ENCODE data around the gene PLEKHN1. TPM values are rescaled to one million over a fixed set of nuclear protein-coding genes. Genes with fewer than 3 reads are reported as not detected.

PLEKHN1 gene
- total RNA-seq, 4 donors from 2014 or later = 0.21 to 2.4 TPM; not detected in 2

GRCh38 chr1:932776-933602 is 33.3 kb upstream of the PLEKHN1 start:
- peak overlapping the region in 2 of 4 donors; percentile 42 to 66 for H3K27ac ChIP-seq
- no peak for DNase-seq (ENCODE audit: low spot score in 2 of 2)
- TF ChIP-seq, protein P1, sequence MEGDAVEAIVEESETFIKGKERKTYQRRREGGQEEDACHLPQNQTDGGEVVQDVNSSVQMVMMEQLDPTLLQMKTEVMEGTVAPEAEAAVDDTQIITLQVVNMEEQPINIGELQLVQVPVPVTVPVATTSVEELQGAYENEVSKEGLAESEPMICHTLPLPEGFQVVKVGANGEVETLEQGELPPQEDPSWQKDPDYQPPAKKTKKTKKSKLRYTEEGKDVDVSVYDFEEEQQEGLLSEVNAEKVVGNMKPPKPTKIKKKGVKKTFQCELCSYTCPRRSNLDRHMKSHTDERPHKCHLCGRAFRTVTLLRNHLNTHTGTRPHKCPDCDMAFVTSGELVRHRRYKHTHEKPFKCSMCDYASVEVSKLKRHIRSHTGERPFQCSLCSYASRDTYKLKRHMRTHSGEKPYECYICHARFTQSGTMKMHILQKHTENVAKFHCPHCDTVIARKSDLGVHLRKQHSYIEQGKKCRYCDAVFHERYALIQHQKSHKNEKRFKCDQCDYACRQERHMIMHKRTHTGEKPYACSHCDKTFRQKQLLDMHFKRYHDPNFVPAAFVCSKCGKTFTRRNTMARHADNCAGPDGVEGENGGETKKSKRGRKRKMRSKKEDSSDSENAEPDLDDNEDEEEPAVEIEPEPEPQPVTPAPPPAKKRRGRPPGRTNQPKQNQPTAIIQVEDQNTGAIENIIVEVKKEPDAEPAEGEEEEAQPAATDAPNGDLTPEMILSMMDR (IDR thresholded peaks at IDR 0.05) = no peak
- TF ChIP-seq POLR2A (IDR thresholded peaks at IDR 0.05) = no peak
- TF ChIP-seq EP300 (IDR thresholded peaks at IDR 0.05) = no peak
- peaks cover 0 to 55% of the 10 kb centered on the region in 2 donors for H3K27me3 ChIP-seq
- H3K9me3 ChIP-seq = no peaks in the 10 kb centered on the region
- H3K4me1 ChIP-seq = peaks cover 0 to 23% (median 0%) of the 10 kb centered on the region in 4 donors
- WGBS, 2 donors = 75 to 76% methylated on average over 25 of the region's 25 CpGs
- H3K36me3 ChIP-seq = no peaks in the 10 kb centered on the region
- H3K4me3 ChIP-seq = no peak overlapping the region

DNA sequence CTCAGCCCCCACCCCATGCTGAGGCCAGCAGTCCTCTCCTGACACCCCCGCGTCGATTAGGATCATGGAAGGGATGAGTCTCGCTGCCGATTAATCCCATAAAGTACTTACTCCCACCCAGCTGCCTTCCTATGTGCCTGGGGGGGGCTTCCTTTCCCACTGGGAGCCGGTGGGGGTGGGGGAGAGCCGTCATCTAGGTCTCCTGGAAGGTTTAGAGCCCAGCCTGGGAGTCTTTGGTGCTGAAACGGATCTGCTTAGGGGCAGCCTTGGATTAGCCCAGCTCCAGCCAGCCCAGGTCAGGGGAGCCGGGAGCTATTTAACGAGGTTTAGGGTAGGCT is 32.7 kb upstream of the PLEKHN1 start:
- Histone ChIP-seq H3K36me3 (no peaks in the 10 kb centered on the region), H3K4me3 (no peak overlapping the region), H3K27me3 (peaks cover 0 to 61% of the 10 kb centered on the region in 2 donors), H3K9me3 (no peaks in the 10 kb centered on the region), H3K27ac (peak overlapping the region in 2 of 4 donors; percentile 42 to 66), H3K4me1 (peaks cover 0 to 28% (median 0%) of the 10 kb centered on the region in 4 donors)
- TF ChIP-seq, protein P1 (IDR thresholded peaks at IDR 0.05) = no peak
- TF ChIP-seq EP300 (IDR thresholded peaks at IDR 0.05) = no peak
- no peak for TF ChIP-seq POLR2A (IDR thresholded peaks at IDR 0.05)
- WGBS, 2 donors = 50 to 57% methylated on average over 10 of the region's 10 CpGs
- no peak for DNase-seq (ENCODE audit: low spot score in 2 of 2)

DNA sequence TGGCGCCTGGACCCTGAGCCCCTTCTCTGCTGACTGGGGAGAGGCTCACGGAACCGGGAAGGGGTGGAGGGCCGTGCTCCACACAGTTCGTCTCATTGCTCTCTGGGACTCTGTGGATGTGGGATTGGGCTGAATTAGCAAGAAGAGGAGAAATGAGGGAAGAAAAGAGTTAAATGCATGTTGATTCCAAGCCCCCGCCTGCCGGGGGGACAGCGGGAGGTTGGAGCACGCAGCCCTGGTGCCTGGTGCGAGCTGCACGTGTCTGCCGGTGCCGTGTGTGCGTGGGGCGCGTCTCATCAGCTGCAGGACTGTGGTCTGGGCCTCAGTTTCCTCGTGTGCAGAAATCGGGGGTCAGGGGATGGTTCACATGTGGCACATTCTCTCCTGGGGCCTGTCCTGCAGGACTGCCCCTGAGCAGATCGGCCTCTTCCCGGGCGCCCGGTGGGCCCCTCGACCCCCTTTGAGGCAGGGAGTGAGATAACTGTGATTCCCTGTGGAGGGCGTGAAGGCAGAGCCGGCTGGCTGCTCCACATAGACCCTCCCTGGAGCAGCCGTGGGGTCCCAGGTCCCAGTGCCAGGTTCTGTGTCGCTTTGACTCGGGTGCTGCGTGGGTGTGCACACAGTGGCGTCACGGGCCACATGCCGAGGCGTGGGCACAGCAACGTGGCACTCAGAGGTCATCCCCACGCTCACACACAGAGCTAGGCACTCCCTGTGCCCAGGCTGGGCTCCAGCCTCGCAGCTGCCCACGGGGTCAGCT is 31.1 kb upstream of the PLEKHN1 start:
- Histone ChIP-seq H3K27me3 (peaks cover 0 to 75% of the 10 kb centered on the region in 2 donors), H3K4me3 (peak overlapping the region in 1 of 4 donors; percentile 1), H3K36me3 (no peaks in the 10 kb centered on the region), H3K4me1 (peaks cover 0 to 43% (median 0%) of the 10 kb centered on the region in 4 donors), H3K27ac (peak overlapping the region in 2 of 4 donors; percentile 33 to 75), H3K9me3 (no peaks in the 10 kb centered on the region)
- no peak for DNase-seq (ENCODE audit: low spot score in 2 of 2)
- WGBS, 2 donors = 10 to 21% methylated on average over 26 to 35 of the region's 37 CpGs
- TF ChIP-seq, protein P1 (IDR thresholded peaks at IDR 0.05) = no peak
- TF ChIP-seq EP300 (IDR thresholded peaks at IDR 0.05) = peak in 1 of 2 donors; percentile 72

- 13 to 17% methylated on average over 6 to 17 of the region's 30 CpGs for WGBS, 2 donors
- DNase-seq (ENCODE audit: low spot score in 2 of 2) = no peak
- H3K4me3 ChIP-seq = peak overlapping the region in 1 of 4 donors; percentile 1
- no peaks in the 10 kb centered on the region for H3K9me3 ChIP-seq
- peaks cover 0 to 79% of the 10 kb centered on the region in 2 donors for H3K27me3 ChIP-seq
- TF ChIP-seq EP300 (IDR thresholded peaks at IDR 0.05) (no peak), POLR2A (IDR thresholded peaks at IDR 0.05) (no peak)
- TF ChIP-seq, protein P1 (IDR thresholded peaks at IDR 0.05) = no peak
- H3K36me3 ChIP-seq = no peaks in the 10 kb centered on the region
- H3K27ac ChIP-seq = peak overlapping the region in 3 of 4 donors; percentile 19 to 75 (median 49)
- H3K4me1 ChIP-seq = peaks cover 0 to 50% (median 5%) of the 10 kb centered on the region in 4 donors
Measured at GRCh38 chr1:935751-936231, 30.5 kb upstream of the PLEKHN1 start.

Data from tibial nerve (tissue), 4 donors.